ENCODE data around the gene BAG3.
"Not testable (repeated sequence)": the region's sequence is repeated elsewhere in the genome, so short reads cannot be mapped to it uniquely, and the experiment has no call there.

Gene BAG3

DNA sequence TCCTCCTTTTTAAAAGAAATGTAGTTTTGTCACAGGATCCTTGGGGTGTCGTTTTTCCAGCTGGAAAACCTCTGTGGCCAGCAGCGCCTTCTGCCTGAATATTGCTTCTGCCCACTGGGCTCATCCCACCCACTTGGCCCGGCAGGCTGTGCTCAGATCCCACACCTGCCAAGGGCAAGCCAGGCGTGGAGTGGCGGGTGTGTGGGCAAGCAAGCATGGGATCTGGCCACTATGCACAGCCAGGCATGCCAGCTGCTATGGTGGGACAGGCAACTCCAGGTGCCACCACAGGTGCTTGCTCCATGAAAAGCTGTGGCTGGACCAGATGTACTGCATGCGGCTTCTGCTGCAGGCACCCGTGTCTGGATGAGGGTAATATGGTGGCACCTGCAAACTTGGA, 43.4 kb downstream of the BAG3 start:
- DNase-seq: no peak

DNA sequence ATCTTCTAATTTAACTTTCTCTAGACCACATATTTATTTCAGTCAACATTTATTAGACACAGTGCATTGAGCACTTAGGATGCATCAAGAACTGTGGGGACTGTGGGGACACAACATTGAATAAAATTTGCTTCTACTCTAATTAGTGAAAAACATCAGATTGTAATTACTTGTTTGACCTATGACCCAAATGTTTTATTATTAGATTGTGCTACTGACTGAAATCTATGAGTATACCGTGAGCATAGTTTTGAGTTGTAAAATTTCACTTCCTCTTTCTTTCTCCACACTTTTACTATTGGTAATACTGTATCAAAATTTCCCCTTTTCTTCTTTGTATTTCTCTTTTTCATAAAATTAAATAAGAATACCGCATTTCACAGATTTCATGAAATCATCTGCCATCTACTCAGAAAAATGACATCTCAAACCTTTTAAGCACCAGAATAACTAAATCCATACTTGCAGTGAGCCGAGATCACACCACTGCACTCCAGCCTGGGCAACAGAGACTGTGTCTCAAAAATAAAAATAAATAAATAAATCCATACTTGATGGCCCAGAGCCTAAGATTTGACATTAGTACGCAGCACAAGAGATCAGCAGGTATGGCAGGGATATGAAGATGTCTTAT, 49.3 kb downstream of the BAG3 start:
- no peak for DNase-seq

DNA sequence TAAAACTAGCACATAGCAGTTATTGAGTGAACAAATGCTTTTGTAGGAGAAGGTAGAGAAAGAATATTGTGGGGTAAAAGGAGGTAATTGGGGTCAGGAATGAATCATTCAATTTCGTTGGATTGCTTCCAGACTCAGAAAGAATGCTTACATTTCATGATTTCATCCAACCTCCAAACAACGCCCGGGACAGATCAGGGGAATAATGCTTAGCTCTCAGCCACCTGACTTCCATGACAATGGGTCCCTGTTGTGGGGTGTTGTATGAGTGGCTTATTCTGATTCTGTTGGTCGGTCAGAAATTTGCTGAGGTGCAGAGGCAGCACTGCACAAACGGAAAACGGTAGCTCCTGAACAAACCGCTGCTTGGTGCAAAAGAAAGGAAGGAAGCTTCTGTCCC, 50.7 kb downstream of the BAG3 start:
- DNase-seq: no peak

DNA sequence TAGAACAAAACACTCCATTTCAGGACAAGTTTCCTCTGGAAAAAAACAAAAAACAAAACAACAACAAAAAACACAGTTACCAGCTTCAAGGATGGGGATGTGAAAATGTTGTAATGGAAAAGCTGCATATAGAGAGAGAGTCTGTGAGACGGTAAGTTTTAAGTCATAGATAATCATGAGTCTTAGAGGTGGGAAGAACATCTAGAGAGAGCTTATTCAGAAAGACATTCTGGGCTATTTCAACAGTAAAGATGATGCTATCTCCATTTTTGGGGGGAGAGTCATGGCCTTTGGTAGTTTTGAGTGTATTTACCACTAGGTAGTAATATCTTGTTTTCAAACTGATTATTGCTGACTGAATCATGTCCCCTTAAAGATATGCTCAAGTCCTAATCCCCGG, 51.4 kb downstream of the BAG3 start:
- DNase-seq: no peak

DNA sequence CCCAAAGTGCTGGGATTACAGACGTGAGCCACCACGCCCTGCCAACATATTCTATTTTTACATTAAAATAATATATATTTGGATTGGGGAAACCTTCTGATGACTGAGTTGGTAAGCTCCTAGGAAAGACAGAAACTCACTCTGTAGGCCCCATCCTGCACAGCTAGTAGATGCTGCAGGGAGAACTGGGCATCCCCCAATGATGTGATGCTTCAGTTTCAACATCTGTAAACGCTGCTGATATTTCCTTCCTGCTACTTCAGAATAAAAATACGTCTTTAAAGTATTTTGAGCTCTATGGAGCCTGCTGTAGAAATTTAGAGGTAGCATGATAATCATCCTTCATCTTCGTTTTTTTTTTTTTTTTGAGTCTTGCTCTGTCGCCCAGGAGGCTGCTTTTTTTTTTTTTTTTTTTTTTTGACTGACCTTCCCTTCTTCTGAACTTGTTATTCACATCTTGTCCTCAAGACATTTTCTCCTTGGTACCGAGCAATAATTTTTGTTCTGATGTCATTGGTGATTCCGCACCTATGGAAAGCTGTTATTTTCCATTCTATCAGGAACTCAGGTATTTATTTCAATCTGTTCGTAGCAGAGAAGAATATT, 52.8 kb downstream of the BAG3 start:
- DNase-seq: no peak

DNA sequence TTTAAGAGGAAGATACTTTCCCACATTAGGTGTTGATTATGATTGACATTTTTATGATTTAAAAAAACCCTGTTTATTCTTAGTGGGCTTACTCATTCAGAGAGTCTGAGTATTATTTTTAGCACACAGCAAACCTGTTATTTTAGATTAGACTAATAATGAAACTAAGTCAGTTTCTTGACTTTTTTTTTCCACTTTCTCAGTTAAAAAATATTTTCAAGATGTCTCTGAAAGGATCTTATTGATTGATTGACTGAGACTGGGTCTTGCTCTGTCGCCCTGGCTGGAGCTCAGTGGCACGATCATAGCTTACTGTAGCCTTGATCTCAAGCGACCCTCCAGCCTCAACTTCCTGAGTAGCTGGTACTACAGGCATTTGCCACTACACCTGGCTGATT, 54.3 kb downstream of the BAG3 start:
- DNase-seq: no peak

DNA sequence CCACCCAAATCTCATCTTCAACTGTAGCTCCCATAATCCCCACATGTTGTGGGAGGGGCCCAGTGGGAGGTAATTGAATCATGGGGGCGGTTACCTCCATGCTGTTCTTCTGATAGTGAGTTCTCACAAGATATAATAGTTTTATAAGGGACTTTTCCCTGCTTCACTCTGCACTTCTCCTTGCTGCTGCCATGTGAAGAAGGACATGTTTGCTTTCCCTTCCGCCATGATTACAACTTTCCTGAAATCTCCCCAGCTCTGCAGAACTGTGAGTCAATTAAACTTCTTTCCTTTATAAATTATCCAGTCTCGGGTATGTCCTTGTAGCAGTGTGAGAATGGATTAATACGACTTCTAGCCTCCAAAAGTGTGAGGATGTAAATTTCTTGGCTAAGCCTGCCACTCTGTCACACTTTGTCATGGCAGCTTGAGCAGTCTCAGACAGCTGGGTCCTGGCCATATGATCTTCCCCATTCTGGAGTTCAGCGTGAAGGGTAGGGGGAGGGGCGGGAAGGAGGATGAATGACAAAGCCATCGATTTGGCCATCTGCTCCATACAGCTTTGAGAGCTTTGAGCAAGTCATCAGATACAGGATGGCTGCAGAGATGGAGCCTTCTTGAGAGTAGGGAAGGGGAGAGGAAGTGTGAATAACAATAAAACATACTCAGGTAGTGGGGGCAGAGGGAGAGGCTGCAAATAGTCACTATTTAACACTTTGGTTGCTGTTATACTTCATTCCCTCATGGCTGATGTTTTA, 55.5 kb downstream of the BAG3 start:
- DNase-seq: peak; percentile 91

DNA sequence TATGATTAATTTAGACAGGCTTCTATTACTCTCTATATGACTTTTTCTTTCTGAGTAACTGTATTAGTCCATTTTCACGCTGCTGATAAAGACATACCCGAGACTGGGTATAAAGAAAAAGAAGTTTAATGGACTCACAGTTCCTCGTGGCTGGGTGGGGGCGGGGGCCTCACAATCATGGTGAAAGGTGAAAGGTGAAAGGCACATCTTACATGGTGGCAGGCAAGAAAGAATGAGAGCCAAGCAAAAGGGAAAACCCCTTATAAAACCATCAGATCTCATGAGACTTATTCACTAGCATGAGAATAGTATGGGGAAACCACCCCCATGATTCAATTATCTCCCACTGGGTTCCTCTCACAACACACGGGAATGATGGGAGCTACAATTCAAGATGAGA, 56.2 kb downstream of the BAG3 start:
- not testable (repeated sequence) for DNase-seq

DNA sequence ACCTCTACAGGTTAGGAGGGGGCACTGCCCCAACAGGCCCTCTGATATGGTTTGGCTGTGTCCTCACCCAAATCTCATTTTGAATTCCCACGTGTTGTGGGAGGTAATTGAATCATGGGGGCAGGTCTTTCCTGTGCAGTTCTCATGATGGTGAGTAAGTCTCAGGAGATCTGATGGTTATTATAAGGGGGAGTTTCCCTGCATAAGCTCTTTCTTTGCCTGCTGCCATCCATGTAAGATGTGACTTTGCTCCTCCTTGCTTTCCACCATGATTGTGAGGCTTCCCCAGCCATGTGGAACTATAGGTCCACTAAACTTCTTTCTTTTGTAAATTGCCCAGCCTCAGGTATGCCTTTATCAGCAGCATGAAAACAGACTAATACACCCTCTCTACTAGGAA, 59.8 kb downstream of the BAG3 start:
- DNase-seq: not testable (repeated sequence)

DNA sequence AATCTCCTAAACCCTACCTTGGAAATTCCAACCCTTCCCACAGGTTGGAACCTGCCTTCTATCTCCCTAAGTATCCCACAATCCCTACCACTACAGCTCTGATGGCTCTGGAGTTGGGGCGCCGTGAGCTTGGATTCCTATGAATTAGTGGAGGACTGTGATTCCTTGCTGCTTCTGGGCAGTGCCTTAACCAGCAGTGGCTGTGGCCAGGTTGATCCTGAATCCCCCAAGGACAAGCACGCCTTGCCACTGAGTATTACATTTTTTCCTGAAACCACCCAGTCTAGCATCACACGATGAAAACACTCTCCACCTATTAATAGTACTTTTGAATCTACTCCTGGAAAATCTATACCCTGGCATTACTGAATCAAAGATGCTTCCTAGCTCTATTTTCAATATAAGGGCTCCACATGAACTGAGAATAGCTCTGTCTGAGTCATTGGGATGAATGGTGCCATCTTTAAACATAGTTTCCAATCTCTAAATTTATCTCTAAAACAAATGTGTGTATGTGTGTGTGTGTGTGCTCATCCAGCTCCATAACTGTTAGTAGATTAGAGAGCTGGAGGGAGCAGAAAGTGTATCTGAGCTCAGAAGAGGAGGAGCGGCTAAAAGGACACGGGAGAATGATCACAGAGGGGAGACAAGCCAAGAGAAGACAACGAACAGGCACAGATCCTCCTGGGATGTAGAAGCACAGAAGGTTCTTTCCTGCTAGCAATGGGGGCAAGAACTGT, 62.7 kb downstream of the BAG3 start:
- no peak for DNase-seq

DNA sequence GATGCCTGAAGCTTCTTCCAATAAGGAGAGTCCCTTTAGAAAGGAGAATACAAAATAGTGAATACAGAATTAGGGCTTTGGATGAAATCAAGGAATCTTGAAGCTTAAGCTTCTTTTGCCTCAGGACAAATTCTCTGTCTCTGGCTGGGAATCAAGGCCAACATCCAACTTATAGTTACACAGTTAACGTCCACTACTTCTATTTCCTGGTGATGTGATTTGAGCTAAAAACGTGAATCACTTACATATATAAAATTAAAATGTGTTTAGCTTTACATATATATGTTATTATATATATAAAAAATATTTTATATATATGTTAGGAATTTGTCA, 63.3 kb downstream of the BAG3 start:
- DNase-seq: no peak

DNA sequence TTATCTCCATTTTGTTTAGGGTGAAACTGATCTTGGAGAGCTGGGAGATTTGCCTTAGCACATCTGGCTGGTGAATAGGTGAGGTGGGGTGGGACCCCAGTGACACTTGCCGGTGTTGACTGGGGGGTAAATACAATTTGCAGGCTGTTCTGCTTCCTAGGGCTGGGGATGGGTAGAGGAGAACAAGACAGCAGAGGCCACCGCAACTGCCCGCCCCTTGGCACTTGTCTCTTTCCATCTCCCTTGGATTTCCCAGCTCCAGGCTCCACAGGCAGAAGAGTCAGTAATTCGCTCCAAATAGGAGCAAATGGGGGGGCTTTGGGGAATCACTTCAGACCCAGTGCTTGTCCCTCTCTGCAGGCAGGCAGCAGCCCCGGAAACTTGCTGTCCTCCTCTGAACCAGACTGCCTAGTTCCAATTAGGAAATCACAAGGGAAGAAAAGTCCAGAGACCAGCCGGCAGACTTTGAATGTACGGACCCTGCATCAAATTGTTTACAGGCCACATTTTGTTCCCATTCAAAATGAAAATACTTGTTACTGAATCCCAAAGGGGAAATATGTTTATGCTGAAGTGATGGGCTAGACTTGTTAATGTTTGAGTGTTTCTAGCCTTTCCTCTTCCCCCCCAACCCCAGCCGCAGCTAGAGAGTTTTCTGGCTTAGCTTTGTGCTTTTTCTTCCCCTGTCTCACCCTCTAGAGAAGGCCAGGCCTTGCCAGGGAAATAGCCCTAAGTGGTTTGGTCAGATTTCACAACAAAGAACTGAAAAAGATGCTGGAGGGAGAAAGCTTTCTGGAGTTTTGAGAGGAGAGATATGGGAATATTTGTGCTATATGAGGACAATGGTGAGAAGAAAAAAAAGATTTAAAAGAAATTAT, 64.7 kb downstream of the BAG3 start:
- no peak for DNase-seq

DNA sequence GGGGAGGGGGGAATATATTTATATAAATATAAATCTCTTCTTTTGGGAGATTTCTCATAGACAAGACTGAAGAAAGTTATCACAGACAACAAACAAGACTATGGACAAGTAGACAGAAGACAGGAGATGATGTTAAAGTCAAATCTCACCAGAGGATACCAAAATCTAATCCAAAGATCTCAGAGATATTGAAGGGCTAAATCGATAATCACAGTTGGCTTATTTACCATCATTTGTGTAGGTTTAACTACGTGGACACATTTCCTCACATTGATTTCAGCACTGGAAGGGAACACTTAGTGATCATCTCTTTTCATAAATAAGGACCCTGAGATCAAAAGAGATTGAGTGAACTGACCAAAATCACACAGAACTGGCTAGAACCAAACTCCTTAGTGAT, 72.0 kb downstream of the BAG3 start:
- no peak for DNase-seq

DNA sequence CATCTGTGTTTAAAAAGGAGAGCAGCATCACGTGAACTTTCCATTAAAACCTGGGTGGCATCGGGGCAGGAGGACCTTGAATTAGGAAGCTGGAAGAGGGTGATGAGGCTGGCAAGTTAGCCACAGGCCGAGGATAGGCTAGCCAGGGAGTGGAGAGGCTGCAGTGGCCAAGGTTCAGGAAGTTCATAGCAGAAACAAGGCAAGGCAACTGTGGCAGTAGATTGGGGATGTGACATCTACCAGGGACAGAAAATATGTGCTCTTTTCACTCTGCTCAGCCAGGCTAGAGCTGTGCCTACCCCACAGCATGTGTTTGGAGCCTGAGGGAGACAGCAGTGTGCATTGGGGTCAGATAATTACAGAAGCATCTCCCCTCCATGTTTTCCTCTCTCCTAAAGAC, 72.4 kb downstream of the BAG3 start:
- no peak for DNase-seq

DNA sequence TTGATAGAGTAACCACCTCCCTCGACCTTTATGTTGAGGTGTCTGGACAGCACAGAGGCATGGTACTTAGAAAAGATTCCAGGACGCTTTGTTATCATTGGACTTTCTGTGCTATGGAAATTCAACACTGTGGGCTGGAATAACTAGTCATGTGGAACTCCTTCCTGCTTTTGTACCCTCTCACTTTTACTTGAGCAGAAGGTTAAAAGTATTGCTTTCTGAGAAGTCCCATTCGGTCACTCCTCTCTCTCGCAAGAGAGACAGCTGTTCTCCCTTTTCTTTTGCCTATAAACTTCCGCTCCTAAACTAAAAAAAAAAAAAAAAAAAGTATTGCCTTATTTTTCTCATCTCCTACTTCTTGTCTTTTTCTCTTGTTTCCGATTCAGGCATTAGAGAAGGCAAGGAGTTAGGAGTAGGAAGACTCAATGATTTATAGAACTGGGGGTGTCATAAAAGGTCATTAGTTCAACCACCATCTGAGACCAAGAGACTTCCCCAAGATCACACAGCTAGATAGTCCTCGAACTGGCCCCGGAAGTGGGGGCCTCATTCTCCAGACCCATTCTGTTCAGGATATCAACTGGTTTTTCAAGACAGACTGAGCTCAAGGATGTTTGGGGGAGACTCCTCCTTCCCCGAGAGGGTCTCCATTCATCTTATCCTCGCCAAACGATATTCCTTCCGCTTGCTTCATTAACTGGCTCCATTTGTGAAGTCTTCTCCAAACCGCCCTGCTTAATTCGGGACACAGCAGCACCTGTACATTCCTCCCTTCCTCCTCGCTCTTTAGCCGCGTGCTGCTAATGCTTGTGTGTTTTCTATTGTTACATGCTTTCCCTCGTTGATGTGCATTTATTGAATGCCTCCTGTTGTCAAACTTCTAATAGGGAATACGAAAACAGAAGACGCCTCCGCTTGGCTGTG, 73.7 kb downstream of the BAG3 start:
- no peak for DNase-seq

DNA sequence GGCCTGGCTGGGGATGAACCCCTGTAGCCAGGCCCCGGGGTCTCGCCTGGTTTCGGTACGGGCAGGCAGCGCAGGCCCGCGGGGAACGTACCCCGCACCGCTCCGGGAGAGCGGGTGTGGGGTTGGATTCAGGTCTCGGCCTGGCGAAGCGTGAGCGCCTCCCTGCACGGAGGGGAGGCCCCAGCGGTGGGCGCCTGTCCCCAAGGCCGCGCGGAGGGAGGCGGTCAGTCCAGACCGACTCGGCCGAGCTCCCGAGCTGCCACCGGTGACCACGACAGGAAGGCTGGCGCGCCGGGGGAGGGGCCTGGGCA, 74.3 kb downstream of the BAG3 start:
- DNase-seq: no peak

DNA sequence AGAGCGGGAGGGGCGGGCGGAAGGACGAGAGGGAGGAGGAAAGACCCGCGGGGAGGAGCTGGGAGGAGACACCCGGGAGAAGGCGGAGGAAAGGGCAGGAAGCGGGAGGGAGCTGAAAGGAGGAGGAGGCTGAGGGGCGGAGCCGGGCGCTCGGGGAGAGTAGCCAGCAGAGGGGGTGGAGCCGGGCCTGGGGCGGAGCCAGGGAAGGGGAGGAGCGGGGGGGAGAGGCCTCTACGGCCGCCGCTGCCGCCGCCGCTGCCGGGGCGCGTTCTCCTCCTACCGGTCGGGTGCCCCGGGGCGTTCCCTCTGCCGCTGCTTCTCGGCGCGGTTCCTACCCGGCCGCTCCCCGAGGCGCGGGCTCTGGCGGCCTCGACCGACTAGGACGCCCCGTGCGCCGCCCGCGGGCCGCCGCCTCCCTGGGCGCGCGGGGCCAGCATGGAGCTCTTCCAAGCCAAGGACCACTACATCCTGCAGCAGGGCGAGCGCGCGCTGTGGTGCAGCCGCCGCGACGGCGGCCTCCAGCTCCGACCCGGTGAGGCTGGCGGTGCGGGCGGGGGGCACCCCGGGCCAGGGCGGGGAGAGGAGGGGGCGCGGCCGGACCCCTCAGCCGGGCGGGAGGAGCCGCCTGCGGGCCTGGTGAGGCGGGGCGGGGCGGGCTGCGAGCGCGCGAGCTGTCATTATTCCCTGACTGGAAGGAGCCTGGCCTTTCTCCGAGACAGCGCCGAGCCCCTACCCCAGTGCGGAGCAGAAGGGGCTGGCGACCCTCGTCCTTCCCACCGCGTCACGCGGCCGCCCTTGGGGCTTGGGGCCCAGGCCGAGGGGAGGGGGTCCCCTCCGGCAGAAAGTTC, 74.9 kb downstream of the BAG3 start, which contains the start of gene INPP5F:
Gene INPP5F, plus strand, starts transcription at position 223 of the 848 bp plus-strand sequence. Its CDS starts 213 bp downstream, at position 436.
- DNase-seq: peak; percentile 89

DNA sequence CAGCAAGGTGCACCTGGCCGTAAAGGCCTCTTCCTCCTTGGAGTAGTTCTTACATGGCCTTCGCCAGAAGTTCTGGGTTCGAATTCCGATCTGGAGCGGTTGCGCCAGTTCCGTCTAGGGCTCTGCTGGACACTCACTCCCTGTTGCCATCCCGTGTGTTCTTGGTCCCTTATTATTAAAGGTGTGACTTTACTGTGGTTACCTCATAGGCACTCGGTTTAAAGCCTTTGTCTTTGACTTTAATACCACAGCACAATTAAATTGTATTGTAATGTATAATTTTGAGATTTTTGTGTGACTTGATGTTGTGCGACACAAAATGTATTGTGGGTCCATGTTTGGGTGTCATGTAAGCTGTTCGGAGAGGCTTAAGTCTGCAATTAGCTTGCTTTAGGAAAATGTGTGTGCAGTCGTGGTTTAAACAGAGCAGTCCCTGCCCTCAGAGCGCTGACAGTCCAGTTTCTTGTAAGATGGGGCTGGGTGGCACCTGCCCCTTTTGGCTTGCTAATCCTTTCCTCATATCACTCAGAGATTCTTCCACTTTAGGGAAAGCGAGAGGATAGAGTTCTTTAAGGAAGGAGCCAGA, 75.6 kb downstream of the BAG3 start:
- DNase-seq: no peak
